H1 (cell line): Measurements from ENCODE around the gene FOXM1.

Experiments
- CHD2 ChIP-seq: IDR thresholded peaks from 2 replicates; pipeline ENCODE4 v1.6.1; 2012; ENCODE audit warnings: low read length, improper control_type of control experiment
- CREB1 ChIP-seq: IDR thresholded peaks from 2 replicates; pipeline ENCODE4 v1.6.1; 2012; ENCODE audit warnings: inconsistent platforms
- EZH2 ChIP-seq: fragments of 200-600 bp; sonication (generic); IDR thresholded peaks from 2 replicates; pipeline ENCODE4 v1.7.1; 2012; ENCODE audit warnings: low read depth, mild to moderate bottlenecking, moderate library complexity, low read length, inconsistent platforms; ENCODE audit not compliant: severe bottlenecking
- GABPA ChIP-seq: IDR thresholded peaks from 2 replicates; pipeline ENCODE4 v1.6.1; 2011; ENCODE audit warnings: mild to moderate bottlenecking, low read length, moderate library complexity, borderline replicate concordance; ENCODE audit not compliant: insufficient read depth
- MAFK ChIP-seq: IDR thresholded peaks from 2 replicates; pipeline ENCODE4 v1.6.1; 2012; ENCODE audit warnings: low read depth, mild to moderate bottlenecking, improper control_type of control experiment, low read length
- POLR2A ChIP-seq, 2 experiments: IDR thresholded peaks; 1 replicate in 1 of 2; 2 replicates in 1 of 2; pipeline ENCODE4 v1.6.1; 2011; ENCODE audit warnings: low read depth in 2 of 2, low read length in 2 of 2, mild to moderate bottlenecking in 2 of 2; ENCODE audit errors: control extremely low read depth in 1 of 2
- RAD21 ChIP-seq, 2 experiments: IDR thresholded peaks in 1 of 2; conservative IDR thresholded peaks in 1 of 2; 2 replicates each; pipeline ENCODE4 v1.6.1; 2011; ENCODE audit warnings: low read depth in 2 of 2, low read length in 2 of 2, improper control_type of control experiment in 1 of 2, inconsistent platforms in 1 of 2, mild to moderate bottlenecking in 1 of 2, moderate library complexity in 1 of 2
- RFX5 ChIP-seq: IDR thresholded peaks from 2 replicates; pipeline ENCODE4 v1.6.1; 2011; ENCODE audit warnings: low read depth, low read length, improper control_type of control experiment, borderline replicate concordance
- TF ChIP-seq, protein P1 (sequence below), 3 experiments: IDR thresholded peaks; 1 replicate in 2 of 3; 2 replicates in 1 of 3; pipeline versions ENCODE4 v1.5.1 to v1.6.1; 2011; ENCODE audit warnings: low read length in 3 of 3, mild to moderate bottlenecking in 3 of 3, inconsistent platforms in 2 of 3, low read depth in 1 of 3, moderate library complexity in 1 of 3; ENCODE audit not compliant: insufficient read depth in 1 of 3; ENCODE audit errors: control extremely low read depth in 1 of 3
- TF ChIP-seq, protein P2 (sequence below): IDR thresholded peaks from 2 replicates; pipeline ENCODE4 v1.6.1; 2011; ENCODE audit warnings: low read depth, mild to moderate bottlenecking, low read length; ENCODE audit not compliant: insufficient read depth
- TF ChIP-seq, protein P3 (sequence below): IDR thresholded peaks from 2 replicates; pipeline ENCODE4 v1.6.1; 2012; ENCODE audit warnings: inconsistent platforms

DNA sequence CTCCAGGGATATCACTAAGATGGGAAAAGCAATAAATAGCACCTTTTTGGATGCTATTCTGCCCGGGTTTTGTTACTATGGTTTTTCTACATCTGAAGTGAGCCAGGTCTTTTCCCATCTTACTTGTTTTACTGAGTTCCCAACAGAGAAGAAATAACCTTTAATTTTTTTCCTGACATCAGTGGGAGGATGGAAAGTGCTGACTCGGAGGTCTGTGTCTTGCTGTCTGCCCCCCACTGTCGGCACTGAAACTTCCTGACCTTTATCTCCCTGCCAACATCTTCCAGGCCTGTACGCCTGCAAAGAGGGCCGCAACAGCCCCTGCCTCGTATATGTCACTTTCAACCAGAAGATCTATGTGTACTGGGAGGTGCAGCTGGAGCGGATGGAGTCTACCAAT, 53.5 kb downstream of the FOXM1 start:
- TF ChIP-seq, protein P1, sequence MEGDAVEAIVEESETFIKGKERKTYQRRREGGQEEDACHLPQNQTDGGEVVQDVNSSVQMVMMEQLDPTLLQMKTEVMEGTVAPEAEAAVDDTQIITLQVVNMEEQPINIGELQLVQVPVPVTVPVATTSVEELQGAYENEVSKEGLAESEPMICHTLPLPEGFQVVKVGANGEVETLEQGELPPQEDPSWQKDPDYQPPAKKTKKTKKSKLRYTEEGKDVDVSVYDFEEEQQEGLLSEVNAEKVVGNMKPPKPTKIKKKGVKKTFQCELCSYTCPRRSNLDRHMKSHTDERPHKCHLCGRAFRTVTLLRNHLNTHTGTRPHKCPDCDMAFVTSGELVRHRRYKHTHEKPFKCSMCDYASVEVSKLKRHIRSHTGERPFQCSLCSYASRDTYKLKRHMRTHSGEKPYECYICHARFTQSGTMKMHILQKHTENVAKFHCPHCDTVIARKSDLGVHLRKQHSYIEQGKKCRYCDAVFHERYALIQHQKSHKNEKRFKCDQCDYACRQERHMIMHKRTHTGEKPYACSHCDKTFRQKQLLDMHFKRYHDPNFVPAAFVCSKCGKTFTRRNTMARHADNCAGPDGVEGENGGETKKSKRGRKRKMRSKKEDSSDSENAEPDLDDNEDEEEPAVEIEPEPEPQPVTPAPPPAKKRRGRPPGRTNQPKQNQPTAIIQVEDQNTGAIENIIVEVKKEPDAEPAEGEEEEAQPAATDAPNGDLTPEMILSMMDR (IDR thresholded peaks at IDR 0.05; ENCODE audit: control extremely low read depth in 1 of 3, insufficient read depth in 1 of 3, low read depth in 1 of 3, low read length in 3 of 3) = no peak
- TF ChIP-seq POLR2A (IDR thresholded peaks at IDR 0.05; ENCODE audit: control extremely low read depth in 1 of 2, low read depth in 2 of 2, low read length in 2 of 2) (no peak), GABPA (no peak), RAD21 (IDR thresholded peaks at IDR 0.05 in 1 of 2, conservative IDR thresholded peaks at IDR 0.05 in 1 of 2; ENCODE audit: low read depth in 2 of 2, low read length in 2 of 2) (no peak), CREB1 (no peak), CHD2 (no peak), MAFK (0 out of 2 replicates have a peak, but pooled peaks have one; percentile 37), RFX5 (no peak), EZH2 (no peak)
- TF ChIP-seq, protein P2, sequence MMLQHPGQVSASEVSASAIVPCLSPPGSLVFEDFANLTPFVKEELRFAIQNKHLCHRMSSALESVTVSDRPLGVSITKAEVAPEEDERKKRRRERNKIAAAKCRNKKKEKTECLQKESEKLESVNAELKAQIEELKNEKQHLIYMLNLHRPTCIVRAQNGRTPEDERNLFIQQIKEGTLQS = no peak
- TF ChIP-seq, protein P3, sequence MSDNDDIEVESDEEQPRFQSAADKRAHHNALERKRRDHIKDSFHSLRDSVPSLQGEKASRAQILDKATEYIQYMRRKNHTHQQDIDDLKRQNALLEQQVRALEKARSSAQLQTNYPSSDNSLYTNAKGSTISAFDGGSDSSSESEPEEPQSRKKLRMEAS = no peak
